BJ (cell line): Measurements from ENCODE around the gene PPP1R7. TPM values are rescaled to one million over a fixed set of nuclear protein-coding genes. Genes with fewer than 3 reads are reported as not detected.

Experiments
- CTCF ChIA-PET: fragments of 350-600 bp; formaldehyde crosslinking; extraction: SDS; loops from one replicate; lab custom pipeline; 2021; ENCODE audit warnings: antibody characterized with exemption, inconsistent platforms; lab: Yijun Ruan, JAX
- POLR2A ChIA-PET: fragments of 300-600 bp; sonication (Branson Sonifier 250); formaldehyde crosslinking; extraction: SDS; loops from one replicate; lab custom pipeline; 2021; ENCODE audit warnings: antibody characterized with exemption; lab: Charles Lee
- DNase-seq: peaks from one replicate; pipeline ENCODE4 v3.0.0-alpha.2; 2011; ENCODE audit warnings: low read depth
- H3K27me3 ChIP-seq: 2 replicates; pipeline ENCODE4 v1.6.0; 2011; ENCODE audit warnings: low read length; ENCODE audit not compliant: control insufficient read depth, insufficient read depth
- H3K36me3 ChIP-seq: 2 replicates; pipeline ENCODE4 v1.5.1; 2011; ENCODE audit warnings: low read length; ENCODE audit not compliant: control insufficient read depth, insufficient read depth
- H3K4me3 ChIP-seq: 2 replicates; pipeline ENCODE4 v1.5.1; 2011; ENCODE audit warnings: low read depth, mild to moderate bottlenecking, control low read depth, low read length
- CTCF ChIP-seq: IDR thresholded peaks from 2 replicates; pipeline ENCODE4 v1.5.1; 2011; ENCODE audit warnings: low read depth, mild to moderate bottlenecking, control low read depth, inconsistent platforms, low read length, moderate library complexity; ENCODE audit not compliant: insufficient read depth
- polyA plus RNA-seq: library from polyadenylated mRNA; depleted of rRNA; stranded (reverse); fragments of >200 nt; gene quantifications from 2 replicates; pipeline ENCODE4 v1.2.3, GENCODE V29; 2011

The PPP1R7 gene
- polyA plus RNA-seq, 1 experiment = 45.8 TPM

- POLR2A ChIA-PET = no interaction called here
- DNase-seq = no peak
Observed at GRCh38 chr2:241183221-241183620, 33.0 kb downstream of the PPP1R7 start.

GRCh38 chr2:241184901-241185300 is 34.6 kb downstream of the PPP1R7 start:
- H3K36me3 ChIP-seq = peaks cover 4% of the 10 kb centered on the region; the same call in 1 of the 2 replicates
- ChIA-PET POLR2A (no interaction called here), CTCF (interaction anchor here (0.6 kb wide), 1 partner anchor 296 kb away, joined by 5 read pairs; no protein-coding TSS in a partner anchor)
- no peak for TF ChIP-seq CTCF
- no peaks in the 10 kb centered on the region for H3K27me3 ChIP-seq
- no peak overlapping the region for H3K4me3 ChIP-seq
- no peak for DNase-seq

More at GRCh38 chr2:241183221-241183620, 33.0 kb downstream of the PPP1R7 start:
- no peak for TF ChIP-seq CTCF
- Histone ChIP-seq H3K36me3 (peaks cover 4% of the 10 kb centered on the region; the same call in 1 of the 2 replicates), H3K27me3 (no peaks in the 10 kb centered on the region), H3K4me3 (no peak overlapping the region)
- CTCF ChIA-PET = no interaction called here

GRCh38 chr2:241185961-241186360 is 35.7 kb downstream of the PPP1R7 start:
- DNase-seq = no peak
- TF ChIP-seq CTCF = no peak
- CTCF ChIA-PET = interaction anchor here (0.7 kb wide), 1 partner anchor 473 kb away, joined by 4 read pairs; no protein-coding TSS in a partner anchor
- POLR2A ChIA-PET = no interaction called here
- H3K4me3 ChIP-seq = no peak overlapping the region
- H3K27me3 ChIP-seq = no peaks in the 10 kb centered on the region
- H3K36me3 ChIP-seq = peaks cover 2% of the 10 kb centered on the region; the same call in 1 of the 2 replicates

- Histone ChIP-seq H3K36me3 (peaks cover 2% of the 10 kb centered on the region; the same call in 1 of the 2 replicates), H3K4me3 (no peak overlapping the region), H3K27me3 (no peaks in the 10 kb centered on the region)
- no peak for DNase-seq
- ChIA-PET CTCF (no interaction called here), POLR2A (no interaction called here)
- no peak for TF ChIP-seq CTCF
Observed at GRCh38 chr2:241187101-241187917, 37.0 kb downstream of the PPP1R7 start.

GRCh38 chr2:241187918-241188234 is 37.6 kb downstream of the PPP1R7 start:
- Histone ChIP-seq H3K4me3 (no peak overlapping the region), H3K36me3 (peaks cover 2% of the 10 kb centered on the region; the same call in 1 of the 2 replicates), H3K27me3 (no peaks in the 10 kb centered on the region)
- CTCF ChIA-PET = no interaction called here
- POLR2A ChIA-PET = no interaction called here
- no peak for DNase-seq
- no peak for TF ChIP-seq CTCF
